HG02943 (cell line): Measurements from ENCODE around the gene KCNN1.
"Not testable (repeated sequence)": the region's sequence is repeated elsewhere in the genome, so short reads cannot be mapped to it uniquely, and the experiment has no call there.

Source experiments
- ATAC-seq: cut with Tn5 transposase; IDR thresholded peaks from one replicate; pipeline ENCODE4 v1.9.1; 2021; ENCODE audit warnings: mild to moderate bottlenecking, low read depth, moderate library complexity; ENCODE audit not compliant: unreplicated experiment

Gene KCNN1

DNA sequence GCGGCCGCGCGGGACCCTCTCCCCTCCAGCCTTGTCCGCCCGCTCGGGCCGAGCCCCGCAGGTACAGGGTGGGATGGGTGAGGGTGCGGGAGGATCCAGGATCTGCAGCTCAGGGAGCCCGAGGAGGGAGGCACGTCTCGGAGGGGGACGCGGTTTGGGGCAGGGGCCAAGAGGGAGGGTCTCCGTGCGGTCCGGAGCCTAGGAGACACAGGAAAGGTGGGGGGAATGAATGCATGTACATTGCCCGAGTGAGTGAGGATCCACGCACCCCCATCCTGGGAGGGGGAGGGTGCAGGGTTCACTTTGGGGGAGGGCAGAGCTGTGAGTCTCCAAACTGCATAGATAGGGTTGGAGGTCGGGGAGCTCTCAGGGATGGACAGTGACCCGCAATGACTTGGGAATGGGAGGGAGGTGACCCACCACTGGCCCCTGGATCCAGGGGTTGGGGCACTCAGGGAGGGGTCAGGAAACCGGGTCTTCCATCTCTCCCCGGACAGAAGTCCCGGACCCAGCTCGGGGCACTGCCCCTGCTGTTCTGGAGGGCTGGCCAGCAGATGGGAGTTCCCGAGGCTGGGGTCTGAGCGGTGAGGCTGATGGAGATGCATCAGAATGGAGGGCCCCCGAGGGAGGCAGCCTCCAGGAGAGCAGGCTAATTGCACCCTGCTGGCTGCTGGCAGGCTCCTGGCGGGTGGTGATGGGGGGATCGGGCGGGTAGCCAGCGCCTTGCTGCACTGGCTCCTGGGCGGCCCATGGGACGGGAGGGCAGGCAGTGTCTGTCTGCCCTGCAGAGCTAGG, 547 bp downstream of the KCNN1 start:
- no peak for ATAC-seq

DNA sequence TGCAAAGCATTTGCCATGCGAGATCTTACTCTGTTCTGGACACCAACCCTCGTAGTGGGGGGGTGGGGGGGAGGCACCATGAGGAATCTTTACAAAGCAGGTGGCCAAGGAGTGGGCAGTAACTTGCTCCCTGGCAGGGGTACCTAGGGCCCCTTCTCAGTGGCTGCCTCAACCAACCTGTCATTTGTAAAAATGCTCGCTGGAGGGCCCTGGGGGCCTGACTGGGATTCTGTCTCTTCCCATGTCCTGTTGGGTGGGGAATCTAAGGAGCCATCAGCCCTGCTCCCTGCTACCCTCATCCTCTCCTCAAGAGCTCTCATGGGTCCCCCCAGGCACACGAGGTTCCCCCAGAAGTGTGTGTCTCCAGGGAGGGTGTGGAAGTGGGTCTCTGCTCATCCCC, 1.5 kb downstream of the KCNN1 start:
- ATAC-seq, result no peak

DNA sequence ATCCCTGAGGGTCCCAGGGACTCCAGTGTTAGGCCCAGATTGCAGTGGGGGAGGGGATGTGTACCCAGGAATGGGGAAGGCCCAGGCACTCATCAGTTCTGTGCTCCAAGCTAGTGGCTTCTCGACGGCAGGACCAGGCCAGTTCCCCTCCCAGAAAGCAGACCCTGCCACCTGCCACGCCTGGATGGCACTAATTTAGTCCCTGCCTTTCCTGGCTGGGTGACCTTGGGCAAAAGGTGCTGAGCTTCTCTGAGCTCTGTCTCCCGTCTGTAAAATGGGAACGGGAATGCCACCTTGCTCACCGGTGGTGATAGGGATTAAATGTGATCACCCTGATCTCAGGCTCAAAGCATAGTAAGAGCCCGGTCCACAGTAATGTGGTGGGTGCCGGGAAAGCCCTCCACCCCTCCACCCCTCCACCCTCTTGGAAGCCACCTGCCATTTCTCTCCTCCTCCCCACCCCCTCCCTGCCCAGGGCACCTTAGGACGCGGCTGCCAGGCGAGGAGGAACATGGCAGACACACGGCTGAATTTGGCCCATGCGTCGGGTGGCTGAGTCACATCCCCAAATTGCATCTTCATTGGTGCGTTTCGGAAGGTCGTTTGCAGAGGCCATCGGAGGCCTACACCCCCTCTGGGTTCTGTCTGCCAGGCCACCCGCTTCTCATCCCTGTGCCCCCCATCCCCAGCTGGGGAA, 2.3 kb downstream of the KCNN1 start:
- no peak for ATAC-seq

DNA sequence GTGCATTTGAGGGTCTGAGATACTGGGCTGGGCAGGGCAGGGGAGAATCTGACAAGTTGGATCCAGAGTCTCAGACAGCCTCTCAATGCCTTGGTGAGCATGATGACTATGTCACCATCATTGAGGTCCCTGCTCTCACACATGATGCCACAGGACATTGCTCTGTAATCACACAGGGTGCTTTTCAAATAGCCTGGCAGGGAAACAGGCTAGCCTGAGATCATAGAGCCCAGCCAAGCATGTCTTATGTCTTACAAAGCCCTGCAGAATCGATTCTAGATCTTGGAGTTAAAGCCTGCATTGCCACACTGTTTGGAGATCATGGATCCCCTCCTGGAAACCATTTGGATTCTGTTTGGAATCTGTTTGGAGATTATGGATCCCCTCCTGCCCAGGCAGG, 5.3 kb downstream of the KCNN1 start:
- ATAC-seq, result no peak

- ATAC-seq, result no peak
These were observed 6.9 kb downstream of the KCNN1 start for GRCh38 chr19:17973759-17974158.

GRCh38 chr19:17974551-17974950, 7.6 kb downstream of the KCNN1 start:
- no peak for ATAC-seq

GRCh38 chr19:17975032-17975431, 8.1 kb downstream of the KCNN1 start:
- no peak for ATAC-seq

DNA sequence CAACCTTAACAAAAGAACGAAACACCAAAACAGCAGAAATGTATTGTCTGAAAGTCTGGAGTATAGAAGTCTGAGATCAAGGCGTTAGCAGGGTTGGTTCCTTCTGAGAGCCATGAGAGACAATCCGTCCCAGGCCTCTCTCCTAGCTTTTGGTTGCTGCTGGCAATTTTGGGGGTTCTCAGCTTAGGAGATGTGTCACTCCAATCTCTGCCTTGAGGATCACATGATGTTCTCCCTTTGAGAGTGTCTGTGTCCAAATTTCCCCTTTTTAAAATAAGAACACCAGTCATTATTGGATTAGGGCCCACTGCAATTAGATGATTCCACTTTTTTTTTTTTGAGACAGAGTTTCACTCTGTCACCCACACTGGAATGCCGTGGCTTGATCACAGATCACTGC, 10.1 kb downstream of the KCNN1 start:
- no peak for ATAC-seq

- ATAC-seq, result no peak
These were observed 10.6 kb downstream of the KCNN1 start for GRCh38 chr19:17977488-17977887.

DNA sequence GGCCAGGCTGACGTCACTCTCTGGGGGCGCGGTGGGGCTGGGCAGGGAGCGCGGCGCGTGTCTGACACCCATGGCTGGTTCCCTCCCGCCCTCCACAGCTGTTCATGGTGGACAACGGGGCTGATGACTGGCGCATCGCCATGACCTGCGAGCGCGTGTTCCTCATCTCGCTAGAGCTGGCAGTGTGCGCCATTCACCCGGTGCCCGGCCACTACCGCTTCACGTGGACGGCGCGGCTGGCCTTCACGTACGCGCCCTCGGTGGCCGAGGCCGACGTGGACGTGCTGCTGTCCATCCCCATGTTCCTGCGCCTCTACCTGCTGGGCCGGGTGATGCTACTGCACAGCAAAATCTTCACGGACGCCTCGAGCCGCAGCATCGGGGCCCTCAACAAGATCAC, 14.7 kb downstream of the KCNN1 start:
- ATAC-seq, result no peak

DNA sequence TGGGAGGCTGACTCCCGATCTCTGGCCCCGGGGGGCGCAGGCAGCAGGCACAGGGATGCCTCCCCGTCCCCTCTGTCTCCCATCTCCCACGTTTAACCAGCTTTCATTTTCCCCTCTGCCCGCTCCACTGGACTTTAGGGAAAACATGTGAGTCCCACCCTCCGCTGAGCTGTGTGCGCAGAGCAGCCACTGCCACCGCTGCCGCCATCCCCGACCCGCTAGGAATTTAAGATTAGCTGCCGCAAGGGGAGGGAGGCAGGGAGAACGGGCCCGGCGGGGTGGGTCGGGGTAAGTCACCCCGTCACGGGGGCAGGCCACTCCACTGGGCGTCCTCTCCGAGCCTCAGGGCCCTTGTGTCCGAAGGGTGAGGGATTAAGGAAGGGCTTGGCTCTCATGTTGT, 15.5 kb downstream of the KCNN1 start:
- no peak for ATAC-seq

- ATAC-seq, result no peak
These were observed 18.3 kb downstream of the KCNN1 start for GRCh38 chr19:17985037-17985818.

GRCh38 chr19:17986569-17986968, 19.7 kb downstream of the KCNN1 start:
- ATAC-seq, result not testable (repeated sequence)

- no peak for ATAC-seq
These were observed 21.3 kb downstream of the KCNN1 start for GRCh38 chr19:17988161-17988560.

GRCh38 chr19:17989425-17990094, 22.7 kb downstream of the KCNN1 start:
- ATAC-seq, result no peak

- ATAC-seq, result no peak
These were observed 26.3 kb downstream of the KCNN1 start for GRCh38 chr19:17993076-17993813.

GRCh38 chr19:17996826-17997316, 30.0 kb downstream of the KCNN1 start:
- ATAC-seq, result no peak

DNA sequence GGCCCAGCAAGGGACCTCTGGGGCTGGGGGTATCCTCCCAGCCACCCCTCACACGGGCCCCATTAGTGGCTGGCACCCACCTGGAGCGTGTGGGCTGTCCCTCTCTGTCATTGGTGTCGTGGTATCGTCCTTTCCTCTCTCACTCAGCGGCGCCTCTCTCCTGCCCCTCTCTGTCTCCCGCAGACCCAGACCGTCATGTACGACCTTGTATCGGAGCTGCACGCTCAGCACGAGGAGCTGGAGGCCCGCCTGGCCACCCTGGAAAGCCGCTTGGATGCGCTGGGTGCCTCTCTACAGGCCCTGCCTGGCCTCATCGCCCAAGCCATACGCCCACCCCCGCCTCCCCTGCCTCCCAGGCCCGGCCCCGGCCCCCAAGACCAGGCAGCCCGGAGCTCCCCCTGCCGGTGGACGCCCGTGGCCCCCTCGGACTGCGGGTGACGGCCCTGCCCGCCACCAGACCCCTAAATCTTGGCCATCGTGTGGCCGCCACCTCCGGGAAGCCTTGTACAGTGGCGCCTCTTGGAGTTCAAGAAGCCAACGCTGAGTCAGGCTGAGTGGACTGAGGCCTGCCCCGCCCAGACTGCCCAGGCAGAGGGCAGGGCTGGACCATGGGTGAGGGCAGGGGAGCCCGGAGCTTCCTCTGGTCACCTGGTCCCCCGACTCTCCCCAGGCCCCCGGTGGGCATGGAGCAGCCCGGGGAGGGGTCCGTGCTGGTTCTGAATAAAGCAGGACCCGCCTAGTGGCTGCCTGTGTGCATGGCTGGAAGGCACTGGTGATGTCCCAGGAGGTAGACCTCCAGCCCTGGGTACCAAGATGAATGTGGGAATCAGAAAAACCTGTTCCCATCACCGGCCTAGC, 31.3 kb downstream of the KCNN1 start:
- ATAC-seq, result no peak

DNA sequence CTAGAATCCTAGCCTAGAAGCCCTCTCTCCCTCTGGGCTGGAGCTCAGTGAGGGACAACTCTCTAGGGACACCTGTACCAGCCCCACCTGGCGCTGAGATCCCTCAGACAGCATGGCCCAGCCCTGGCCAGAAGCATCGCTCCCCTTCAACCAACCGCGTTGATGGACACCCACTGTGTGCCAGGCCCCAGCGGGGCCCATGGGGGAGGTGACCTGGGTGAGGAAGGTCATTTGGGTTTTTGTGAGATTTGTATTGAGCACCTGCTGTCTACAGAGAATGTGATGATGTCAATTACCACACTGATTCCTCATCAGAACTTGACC, 31.9 kb downstream of the KCNN1 start:
- no peak for ATAC-seq
